ENCODE data around the gene FUS.

The FUS gene

GRCh38 chr16:31214708-31215286 is 34.9 kb downstream of the FUS start:
- peaks cover 19% of the 10 kb centered on the region for H3K4me1 ChIP-seq (ENCODE audit: insufficient read depth, low read length)
- H3K9ac ChIP-seq (ENCODE audit: low read length), result no peak overlapping the region
- no peaks in the 10 kb centered on the region for H3K36me3 ChIP-seq (ENCODE audit: insufficient read depth, low read length)
- peaks cover 24 to 59% of the 10 kb centered on the region in 2 donors for H3K27me3 ChIP-seq (ENCODE audit: control insufficient read depth in 1 of 2, insufficient read depth in 2 of 2, low read length in 2 of 2)
- no peak overlapping the region for H3K27ac ChIP-seq (ENCODE audit: low read depth, low read length)
- no peaks in the 10 kb centered on the region for H3K9me3 ChIP-seq (ENCODE audit: low read length)
- H3K4me3 ChIP-seq (ENCODE audit: low read depth in 1 of 2, low read length in 2 of 2), result peak overlapping the region; percentile 21 to 47

GRCh38 chr16:31215287-31216162 is 35.6 kb downstream of the FUS start:
- H3K4me3 ChIP-seq (ENCODE audit: low read depth in 1 of 2, low read length in 2 of 2), result peak overlapping the region; percentile 21 to 47
- H3K9ac ChIP-seq (ENCODE audit: low read length), result no peak overlapping the region
- H3K27me3 ChIP-seq (ENCODE audit: control insufficient read depth in 1 of 2, insufficient read depth in 2 of 2, low read length in 2 of 2), result peaks cover 24 to 59% of the 10 kb centered on the region in 2 donors
- H3K27ac ChIP-seq (ENCODE audit: low read depth, low read length), result no peak overlapping the region
- H3K4me1 ChIP-seq (ENCODE audit: insufficient read depth, low read length), result peaks cover 19% of the 10 kb centered on the region
- no peaks in the 10 kb centered on the region for H3K9me3 ChIP-seq (ENCODE audit: low read length)
- no peaks in the 10 kb centered on the region for H3K36me3 ChIP-seq (ENCODE audit: insufficient read depth, low read length)

GRCh38 chr16:31216422-31217135 is 36.6 kb downstream of the FUS start, which contains the start of gene PYDC1:
TSS of gene PYDC1 (minus strand) at chr16:31217135. CDS start at chr16:31217028, 107 bp downstream.
- Histone ChIP-seq H3K9ac (ENCODE audit: low read length) (no peak within 1 kb of the TSS), H3K9me3 (ENCODE audit: low read length) (no peaks in the 10 kb centered on the region), H3K4me3 (ENCODE audit: low read depth in 1 of 2, low read length in 2 of 2) (peak within 1 kb of the TSS in 1 of 2 donors; percentile 47), H3K27ac (ENCODE audit: low read depth, low read length) (no peak within 1 kb of the TSS), H3K36me3 (ENCODE audit: insufficient read depth, low read length) (no peaks in the 10 kb centered on the region), H3K4me1 (ENCODE audit: insufficient read depth, low read length) (peaks cover 19% of the 10 kb centered on the region), H3K27me3 (ENCODE audit: control insufficient read depth in 1 of 2, insufficient read depth in 2 of 2, low read length in 2 of 2) (peaks cover 24 to 64% of the 10 kb centered on the region in 2 donors)

GRCh38 chr16:31217136-31217530 is 37.2 kb downstream of the FUS start:
- H3K9ac ChIP-seq (ENCODE audit: low read length), result no peak overlapping the region
- H3K4me1 ChIP-seq (ENCODE audit: insufficient read depth, low read length), result peaks cover 19% of the 10 kb centered on the region
- H3K9me3 ChIP-seq (ENCODE audit: low read length), result no peaks in the 10 kb centered on the region
- H3K36me3 ChIP-seq (ENCODE audit: insufficient read depth, low read length), result no peaks in the 10 kb centered on the region
- H3K27me3 ChIP-seq (ENCODE audit: control insufficient read depth in 1 of 2, insufficient read depth in 2 of 2, low read length in 2 of 2), result peaks cover 24 to 64% of the 10 kb centered on the region in 2 donors
- no peak overlapping the region for H3K27ac ChIP-seq (ENCODE audit: low read depth, low read length)
- no peak overlapping the region for H3K4me3 ChIP-seq (ENCODE audit: low read depth in 1 of 2, low read length in 2 of 2)

- no peak overlapping the region for H3K27ac ChIP-seq (ENCODE audit: low read depth, low read length)
- no peak overlapping the region for H3K4me3 ChIP-seq (ENCODE audit: low read depth in 1 of 2, low read length in 2 of 2)
- no peak overlapping the region for H3K9ac ChIP-seq (ENCODE audit: low read length)
- H3K9me3 ChIP-seq (ENCODE audit: low read length), result no peaks in the 10 kb centered on the region
- H3K4me1 ChIP-seq (ENCODE audit: insufficient read depth, low read length), result peaks cover 19% of the 10 kb centered on the region
- H3K36me3 ChIP-seq (ENCODE audit: insufficient read depth, low read length), result no peaks in the 10 kb centered on the region
- peaks cover 24 to 63% of the 10 kb centered on the region in 2 donors for H3K27me3 ChIP-seq (ENCODE audit: control insufficient read depth in 1 of 2, insufficient read depth in 2 of 2, low read length in 2 of 2)
Measured at GRCh38 chr16:31219154-31219741, 39.3 kb downstream of the FUS start.

GRCh38 chr16:31221357-31222160 is 41.6 kb downstream of the FUS start:
- no peak overlapping the region for H3K4me3 ChIP-seq (ENCODE audit: low read depth in 1 of 2, low read length in 2 of 2)
- H3K9me3 ChIP-seq (ENCODE audit: low read length), result no peaks in the 10 kb centered on the region
- no peaks in the 10 kb centered on the region for H3K36me3 ChIP-seq (ENCODE audit: insufficient read depth, low read length)
- H3K27ac ChIP-seq (ENCODE audit: low read depth, low read length), result no peak overlapping the region
- H3K9ac ChIP-seq (ENCODE audit: low read length), result no peak overlapping the region
- peaks cover 6% of the 10 kb centered on the region for H3K4me1 ChIP-seq (ENCODE audit: insufficient read depth, low read length)
- peaks cover 16 to 40% of the 10 kb centered on the region in 2 donors for H3K27me3 ChIP-seq (ENCODE audit: control insufficient read depth in 1 of 2, insufficient read depth in 2 of 2, low read length in 2 of 2)

- no peaks in the 10 kb centered on the region for H3K9me3 ChIP-seq (ENCODE audit: low read length)
Measured at GRCh38 chr16:31223044-31223443, 43.1 kb downstream of the FUS start.

GRCh38 chr16:31224092-31224955 is 44.4 kb downstream of the FUS start:
- H3K4me1 ChIP-seq (ENCODE audit: insufficient read depth, low read length), result no peaks in the 10 kb centered on the region
- no peak overlapping the region for H3K4me3 ChIP-seq (ENCODE audit: low read depth in 1 of 2, low read length in 2 of 2)
- H3K27me3 ChIP-seq (ENCODE audit: control insufficient read depth in 1 of 2, insufficient read depth in 2 of 2, low read length in 2 of 2), result peaks cover 0 to 13% of the 10 kb centered on the region in 2 donors
- H3K9me3 ChIP-seq (ENCODE audit: low read length), result no peaks in the 10 kb centered on the region
- no peak overlapping the region for H3K27ac ChIP-seq (ENCODE audit: low read depth, low read length)
- no peaks in the 10 kb centered on the region for H3K36me3 ChIP-seq (ENCODE audit: insufficient read depth, low read length)
- H3K9ac ChIP-seq (ENCODE audit: low read length), result no peak overlapping the region

More at GRCh38 chr16:31223044-31223443, 43.1 kb downstream of the FUS start:
- H3K9ac ChIP-seq (ENCODE audit: low read length), result no peak overlapping the region
- H3K36me3 ChIP-seq (ENCODE audit: insufficient read depth, low read length), result no peaks in the 10 kb centered on the region
- peaks cover under 1 to 25% of the 10 kb centered on the region in 2 donors for H3K27me3 ChIP-seq (ENCODE audit: control insufficient read depth in 1 of 2, insufficient read depth in 2 of 2, low read length in 2 of 2)
- H3K27ac ChIP-seq (ENCODE audit: low read depth, low read length), result no peak overlapping the region
- no peaks in the 10 kb centered on the region for H3K4me1 ChIP-seq (ENCODE audit: insufficient read depth, low read length)
- no peak overlapping the region for H3K4me3 ChIP-seq (ENCODE audit: low read depth in 1 of 2, low read length in 2 of 2)

GRCh38 chr16:31225193-31225592 is 45.3 kb downstream of the FUS start:
- Histone ChIP-seq H3K4me1 (ENCODE audit: insufficient read depth, low read length) (no peaks in the 10 kb centered on the region), H3K9ac (ENCODE audit: low read length) (no peak overlapping the region), H3K9me3 (ENCODE audit: low read length) (no peaks in the 10 kb centered on the region), H3K27me3 (ENCODE audit: control insufficient read depth in 1 of 2, insufficient read depth in 2 of 2, low read length in 2 of 2) (peaks cover 0 to 11% of the 10 kb centered on the region in 2 donors), H3K36me3 (ENCODE audit: insufficient read depth, low read length) (no peaks in the 10 kb centered on the region), H3K27ac (ENCODE audit: low read depth, low read length) (no peak overlapping the region), H3K4me3 (ENCODE audit: low read depth in 1 of 2, low read length in 2 of 2) (no peak overlapping the region)

GRCh38 chr16:31228206-31228605 is 48.3 kb downstream of the FUS start:
- Histone ChIP-seq H3K36me3 (ENCODE audit: insufficient read depth, low read length) (no peaks in the 10 kb centered on the region), H3K27me3 (ENCODE audit: control insufficient read depth in 1 of 2, insufficient read depth in 2 of 2, low read length in 2 of 2) (peaks cover 0 to 1% of the 10 kb centered on the region in 2 donors), H3K9me3 (ENCODE audit: low read length) (no peaks in the 10 kb centered on the region)

More at GRCh38 chr16:31228206-31228605, 48.3 kb downstream of the FUS start:
- Histone ChIP-seq H3K27ac (ENCODE audit: low read depth, low read length) (no peak overlapping the region), H3K4me1 (ENCODE audit: insufficient read depth, low read length) (no peaks in the 10 kb centered on the region), H3K9ac (ENCODE audit: low read length) (no peak overlapping the region), H3K4me3 (ENCODE audit: low read depth in 1 of 2, low read length in 2 of 2) (no peak overlapping the region)

All from muscle layer of colon (tissue), 2 donors.